ENCODE data around the gene MUSTN1. TPM values are rescaled to one million over a fixed set of nuclear protein-coding genes. Genes with fewer than 3 reads are reported as not detected.

The MUSTN1 gene
- total and polyA plus RNA-seq, 2 experiments from 2014 or later = not detected

- Histone ChIP-seq H3K36me3 (ENCODE audit: low read depth) (no peaks in the 10 kb centered on the region), H3K27me3 (replicated peaks; ENCODE audit: insufficient read depth) (no peaks in the 10 kb centered on the region), H3K27ac (no peak overlapping the region), H2AFZ (no peak overlapping the region), H3F3A (ENCODE audit: insufficient read depth) (no peaks in the 10 kb centered on the region), H3K4me2 (ENCODE audit: unreplicated experiment) (no peak overlapping the region), H4K20me1 (ENCODE audit: insufficient read depth) (no peaks in the 10 kb centered on the region), H3K9ac (no peak overlapping the region), H3K4me1 (ENCODE audit: insufficient read depth) (no peaks in the 10 kb centered on the region), H3K9me3 (ENCODE audit: low read depth) (no peaks in the 10 kb centered on the region), H3K9me2 (ENCODE audit: insufficient read depth) (no peaks in the 10 kb centered on the region), H3K79me2 (ENCODE audit: insufficient read depth) (peaks cover 14% of the 10 kb centered on the region; the same call in 1 of the 2 replicates), H3K4me3 (no peak overlapping the region)
- 87 to 89% methylated on average over 9 of the region's 9 CpGs for WGBS, 2 experiments (ENCODE audit: low coverage in 1 of 2, low lambda C conversion rate in 2 of 2, missing lambda C conversion rate in 2 of 2)
- in situ Hi-C loops (cut with MboI) = no loop called here
- no peak for DNase-seq
- TF ChIP-seq EZH2phosphoT487 (IDR thresholded peaks at IDR 0.05; ENCODE audit: insufficient read depth, low read depth) (no peak), EZH2 (IDR thresholded peaks at IDR 0.05; ENCODE audit: insufficient read depth, poor library complexity, severe bottlenecking) (no peak)
Observed at GRCh38 chr3:52871761-52872160, 36.9 kb upstream of the MUSTN1 start.

GRCh38 chr3:52870471-52870870 lies 35.7 kb upstream of the MUSTN1 start:
- H3K79me2 ChIP-seq (ENCODE audit: insufficient read depth) = peaks cover 6% of the 10 kb centered on the region; the same call in 1 of the 2 replicates
- H3K36me3 ChIP-seq (ENCODE audit: low read depth) = no peaks in the 10 kb centered on the region
- DNase-seq = no peak
- no peak overlapping the region for H3K4me3 ChIP-seq
- no peaks in the 10 kb centered on the region for H3F3A ChIP-seq (ENCODE audit: insufficient read depth)
- in situ Hi-C loops (cut with MboI) = no loop called here
- H3K4me2 ChIP-seq (ENCODE audit: unreplicated experiment) = no peak overlapping the region
- H3K4me1 ChIP-seq (ENCODE audit: insufficient read depth) = no peaks in the 10 kb centered on the region
- H3K27ac ChIP-seq = no peak overlapping the region
- no peaks in the 10 kb centered on the region for H3K27me3 ChIP-seq (replicated peaks; ENCODE audit: insufficient read depth)
- WGBS, 2 experiments (ENCODE audit: low coverage in 1 of 2, low lambda C conversion rate in 2 of 2, missing lambda C conversion rate in 2 of 2) = 88 to 95% methylated on average over 9 to 10 of the region's 10 CpGs
- TF ChIP-seq EZH2phosphoT487 (IDR thresholded peaks at IDR 0.05; ENCODE audit: insufficient read depth, low read depth) = no peak
- TF ChIP-seq EZH2 (IDR thresholded peaks at IDR 0.05; ENCODE audit: insufficient read depth, poor library complexity, severe bottlenecking) = no peak
- no peak overlapping the region for H3K9ac ChIP-seq
- H3K9me3 ChIP-seq (ENCODE audit: low read depth) = no peaks in the 10 kb centered on the region
- no peak overlapping the region for H2AFZ ChIP-seq
- no peaks in the 10 kb centered on the region for H4K20me1 ChIP-seq (ENCODE audit: insufficient read depth)
- H3K9me2 ChIP-seq (ENCODE audit: insufficient read depth) = no peaks in the 10 kb centered on the region

GRCh38 chr3:52866427-52866826 lies 31.6 kb upstream of the MUSTN1 start:
- no peaks in the 10 kb centered on the region for H3K36me3 ChIP-seq (ENCODE audit: low read depth)
- H3K9me2 ChIP-seq (ENCODE audit: insufficient read depth) = no peaks in the 10 kb centered on the region
- TF ChIP-seq EZH2phosphoT487 (IDR thresholded peaks at IDR 0.05; ENCODE audit: insufficient read depth, low read depth) (no peak), EZH2 (IDR thresholded peaks at IDR 0.05; ENCODE audit: insufficient read depth, poor library complexity, severe bottlenecking) (no peak)
- no peak for DNase-seq
- no peaks in the 10 kb centered on the region for H3K79me2 ChIP-seq (ENCODE audit: insufficient read depth)
- no peaks in the 10 kb centered on the region for H3K4me1 ChIP-seq (ENCODE audit: insufficient read depth)
- no peak overlapping the region for H2AFZ ChIP-seq
- no peaks in the 10 kb centered on the region for H3F3A ChIP-seq (ENCODE audit: insufficient read depth)
- in situ Hi-C loops (cut with MboI) = no loop called here
- no peaks in the 10 kb centered on the region for H4K20me1 ChIP-seq (ENCODE audit: insufficient read depth)
- H3K27me3 ChIP-seq (replicated peaks; ENCODE audit: insufficient read depth) = no peaks in the 10 kb centered on the region
- H3K4me3 ChIP-seq = no peak overlapping the region
- no peak overlapping the region for H3K4me2 ChIP-seq (ENCODE audit: unreplicated experiment)
- no peaks in the 10 kb centered on the region for H3K9me3 ChIP-seq (ENCODE audit: low read depth)
- WGBS, 2 experiments (ENCODE audit: low coverage in 1 of 2, low lambda C conversion rate in 2 of 2, missing lambda C conversion rate in 2 of 2) = 95 to 97% methylated on average over 12 of the region's 12 CpGs
- no peak overlapping the region for H3K27ac ChIP-seq
- H3K9ac ChIP-seq = no peak overlapping the region

GRCh38 chr3:52865994-52866393 lies 31.2 kb upstream of the MUSTN1 start:
- no peaks in the 10 kb centered on the region for H3K27me3 ChIP-seq (replicated peaks; ENCODE audit: insufficient read depth)
- H3K9me3 ChIP-seq (ENCODE audit: low read depth) = no peaks in the 10 kb centered on the region
- no peaks in the 10 kb centered on the region for H3F3A ChIP-seq (ENCODE audit: insufficient read depth)
- no peaks in the 10 kb centered on the region for H3K9me2 ChIP-seq (ENCODE audit: insufficient read depth)
- no peaks in the 10 kb centered on the region for H3K4me1 ChIP-seq (ENCODE audit: insufficient read depth)
- H4K20me1 ChIP-seq (ENCODE audit: insufficient read depth) = no peaks in the 10 kb centered on the region
- in situ Hi-C loops (cut with MboI) = no loop called here
- no peak overlapping the region for H3K4me2 ChIP-seq (ENCODE audit: unreplicated experiment)
- 94 to 95% methylated on average over 13 of the region's 13 CpGs for WGBS, 2 experiments (ENCODE audit: low coverage in 1 of 2, low lambda C conversion rate in 2 of 2, missing lambda C conversion rate in 2 of 2)
- no peak overlapping the region for H3K9ac ChIP-seq
- H3K79me2 ChIP-seq (ENCODE audit: insufficient read depth) = no peaks in the 10 kb centered on the region
- H2AFZ ChIP-seq = no peak overlapping the region
- H3K36me3 ChIP-seq (ENCODE audit: low read depth) = no peaks in the 10 kb centered on the region
- H3K4me3 ChIP-seq = no peak overlapping the region
- H3K27ac ChIP-seq = no peak overlapping the region
- TF ChIP-seq EZH2phosphoT487 (IDR thresholded peaks at IDR 0.05; ENCODE audit: insufficient read depth, low read depth) (no peak), EZH2 (IDR thresholded peaks at IDR 0.05; ENCODE audit: insufficient read depth, poor library complexity, severe bottlenecking) (no peak)
- DNase-seq = no peak

DNA sequence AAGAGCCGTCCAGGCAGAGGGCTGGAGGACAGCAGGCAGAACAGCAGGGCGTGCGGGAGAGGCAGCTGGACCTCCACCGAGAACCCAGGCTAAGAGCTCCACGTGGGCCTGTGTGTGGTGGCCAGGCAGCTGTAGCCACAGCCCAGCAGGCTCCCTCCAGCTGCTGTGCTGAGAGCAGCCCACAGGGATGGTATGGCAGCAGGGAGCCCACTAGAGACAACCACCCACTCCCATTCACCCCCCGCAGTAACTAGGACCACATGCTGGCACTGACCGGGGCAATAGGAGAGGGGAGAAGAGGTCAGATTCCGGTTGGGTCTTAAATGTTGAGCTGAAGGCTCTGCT lies 25.6 kb upstream of the MUSTN1 start:
- TF ChIP-seq EZH2phosphoT487 (IDR thresholded peaks at IDR 0.05; ENCODE audit: insufficient read depth, low read depth) (no peak), EZH2 (IDR thresholded peaks at IDR 0.05; ENCODE audit: insufficient read depth, poor library complexity, severe bottlenecking) (no peak)
- Histone ChIP-seq H4K20me1 (ENCODE audit: insufficient read depth) (no peaks in the 10 kb centered on the region), H3K4me3 (no peak overlapping the region), H3K9me2 (ENCODE audit: insufficient read depth) (no peaks in the 10 kb centered on the region), H3K9ac (no peak overlapping the region), H3K27ac (no peak overlapping the region), H3K27me3 (replicated peaks; ENCODE audit: insufficient read depth) (no peaks in the 10 kb centered on the region), H3K4me1 (ENCODE audit: insufficient read depth) (no peaks in the 10 kb centered on the region), H2AFZ (no peak overlapping the region), H3F3A (ENCODE audit: insufficient read depth) (no peaks in the 10 kb centered on the region), H3K79me2 (ENCODE audit: insufficient read depth) (no peaks in the 10 kb centered on the region), H3K9me3 (ENCODE audit: low read depth) (no peaks in the 10 kb centered on the region), H3K36me3 (ENCODE audit: low read depth) (no peaks in the 10 kb centered on the region), H3K4me2 (ENCODE audit: unreplicated experiment) (no peak overlapping the region)
- DNase-seq = no peak
- in situ Hi-C loops (cut with MboI) = no loop called here
- 71 to 74% methylated on average over 8 of the region's 8 CpGs for WGBS, 2 experiments (ENCODE audit: low coverage in 1 of 2, low lambda C conversion rate in 2 of 2, missing lambda C conversion rate in 2 of 2)
